Neural progenitor cell (in vitro differentiated cells): ENCODE results near the gene ATXN7L1.

Experiments used
- CTCF ChIP-seq: fragments of 200-600 bp; sonication (generic); IDR thresholded peaks from 2 replicates; pipeline ENCODE4 v1.5.1; 2017; ENCODE audit warnings: antibody characterized with exemption, mild to moderate bottlenecking
- EZH2phosphoT487 ChIP-seq: fragments of 200-600 bp; sonication (generic); IDR thresholded peaks from 2 replicates; pipeline ENCODE4 v1.6.1; 2017; ENCODE audit warnings: antibody characterized with exemption

GRCh38 chr7:105880571-105881330 is 4.4 kb upstream of the ATXN7L1 start:
- TF ChIP-seq CTCF (no peak), EZH2phosphoT487 (no peak)
